ENCODE results near the gene OLFML1. TPM values are rescaled to one million over a fixed set of nuclear protein-coding genes. Genes with fewer than 3 reads are reported as not detected.

The OLFML1 gene
- 0.07 TPM in 1 of 5 replicates, not detected in the others for total RNA-seq (2022; extraction: Qiagen RNA extraction)

DNA sequence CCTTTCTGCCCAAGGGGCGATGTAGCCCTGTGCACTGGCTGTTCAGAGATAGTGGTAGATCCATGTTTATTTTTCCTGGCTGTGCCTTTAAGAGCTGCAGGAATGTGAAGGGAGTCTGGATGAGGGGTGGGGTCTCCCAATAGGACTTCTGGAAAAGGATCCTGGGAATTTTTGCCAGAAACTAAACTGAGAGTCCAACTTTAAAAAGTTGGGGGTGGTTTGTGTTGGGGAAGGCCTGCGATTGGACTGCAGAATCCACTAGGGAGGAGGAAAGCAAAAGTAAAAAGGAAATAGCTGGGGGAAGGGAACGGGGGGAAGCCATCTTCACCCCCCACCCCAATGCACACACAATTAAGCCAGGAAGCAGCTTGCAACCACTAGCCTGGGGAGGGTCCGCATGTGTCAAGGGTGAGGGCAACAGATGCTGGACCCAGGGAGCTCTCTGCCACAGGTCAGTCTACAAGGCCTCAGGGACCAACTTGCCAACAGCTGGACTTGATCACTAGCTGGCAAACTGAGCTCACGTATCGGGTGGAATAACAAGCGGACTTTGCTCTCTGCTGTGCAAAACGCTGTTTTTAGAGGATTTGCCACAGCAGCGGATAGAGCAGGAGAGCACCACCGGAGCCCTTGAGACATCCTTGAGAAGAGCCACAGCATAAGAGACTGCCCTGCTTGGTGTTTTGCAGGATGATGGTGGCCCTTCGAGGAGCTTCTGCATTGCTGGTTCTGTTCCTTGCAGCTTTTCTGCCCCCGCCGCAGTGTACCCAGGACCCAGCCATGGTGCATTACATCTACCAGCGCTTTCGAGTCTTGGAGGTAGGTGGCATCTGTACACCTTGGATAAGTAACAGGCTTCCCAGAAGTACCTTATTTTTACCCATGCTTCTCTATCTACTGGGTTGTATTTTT, at the start of gene OLFML1:
OLFML1 (plus strand) TSS at position 321 of the 912 bp plus-strand sequence; CDS start at position 691, 370 bp downstream.

GRCh38 chr11:7513234-7514098, 28.2 kb downstream of the OLFML1 start, which contains the start of gene PPFIBP2:
TSS of gene PPFIBP2 (plus strand) at chr11:7513999. CDS start at chr11:7549476, 35,477 bp downstream.

Other genes with a start within 250 kb of the OLFML1 start
- 0.07 to 0.17 TPM (median 0.11 TPM) in 5 replicates for gene SYT9, start 233.6 kb upstream of the OLFML1 start, total RNA-seq (2022; extraction: Qiagen RNA extraction)
- gene PPFIBP2, start 28.5 kb downstream of the OLFML1 start, total RNA-seq (2022; extraction: Qiagen RNA extraction), result 8.1 to 10.5 TPM (median 9.6 TPM) in 5 replicates
- gene CYB5R2, start 188.0 kb downstream of the OLFML1 start, total RNA-seq (2022; extraction: Qiagen RNA extraction), result 4.0 to 6.1 TPM (median 4.4 TPM) in 5 replicates
- not detected in 5 replicates for gene OVCH2, start 221.0 kb downstream of the OLFML1 start, total RNA-seq (2022; extraction: Qiagen RNA extraction)

Measured in A549 treated with AZD2906 at 1 μM for 4 hours (cell line).